Prostate gland (tissue), 2 donors: Measurements from ENCODE around the gene RPS6KL1. TPM values are rescaled to one million over a fixed set of nuclear protein-coding genes. Genes with fewer than 3 reads are reported as not detected.

Source experiments
- DNase-seq: peaks from one replicate; pipeline ENCODE4 v3.0.0-alpha.2; 2019; ENCODE audit warnings: low spot score
- H3K27ac ChIP-seq, 2 donors: fragments of 200-600 bp; sonication (generic); 2 replicates each; pipeline ENCODE4 v1.5.1; 2017 to 2019
- H3K27me3 ChIP-seq: fragments of 200-600 bp; sonication (generic); replicated peaks from 2 replicates; pipeline ENCODE4 v1.5.1; 2019; ENCODE audit not compliant: insufficient read depth
- H3K36me3 ChIP-seq, 2 donors: fragments of 200-600 bp; sonication (generic); 1 replicate in 1 of 2; 2 replicates in 1 of 2; pipeline versions ENCODE4 v1.5.1 to v1.8.1; 2017 to 2019
- H3K4me1 ChIP-seq: fragments of 200-600 bp; sonication (generic); replicated peaks from 2 replicates; pipeline ENCODE4 v1.5.1; 2019
- H3K4me3 ChIP-seq, 2 donors: fragments of 200-600 bp; sonication (generic); 2 replicates each; pipeline ENCODE4 v1.5.1; 2017 to 2019
- H3K9me3 ChIP-seq: fragments of 200-600 bp; sonication (generic); 2 replicates; pipeline ENCODE4 v1.5.1; 2017
- CTCF ChIP-seq, 4 experiments: fragments of 200-600 bp in 2 of 4; fragments of 450-650 bp in 2 of 4; sonication (generic) in 2 of 4; IDR thresholded peaks; 1 replicate in 3 of 4; 2 replicates in 1 of 4; pipeline ENCODE4 v1.5.1; 2016 to 2019; ENCODE audit warnings: antibody characterized with exemption in 4 of 4, mild to moderate bottlenecking in 2 of 4, moderate library complexity in 2 of 4
- POLR2A ChIP-seq: fragments of 450-650 bp; IDR thresholded peaks from one replicate; pipeline ENCODE4 v1.6.1; 2016; ENCODE audit warnings: antibody characterized with exemption, mild to moderate bottlenecking
- POLR2AphosphoS5 ChIP-seq: sonication (generic); formaldehyde crosslinking; IDR thresholded peaks from one replicate; pipeline ENCODE4 v1.6.1; 2017; ENCODE audit warnings: antibody characterized with exemption
- WGBS: methylation state at CpG from one replicate; pipeline ENCODE4 v1.1.5; 2018; 5-methylcytosine and 5-hydroxymethylcytosine counted together
- intact Hi-C: fragments of 100-400 bp; cut with DNase I; formaldehyde crosslinking; loops from one replicate; pipeline ENCODE4 v1.14.2; 2022
- total RNA-seq, 2 donors: library from RNA; depleted of rRNA; stranded (reverse); fragments of >200 nt; gene quantifications; one replicate each; pipeline ENCODE4 v1.1.0, GENCODE V29; 2016

Gene RPS6KL1
- total RNA-seq, 2 donors from 2014 or later: 1.5 to 15.1 TPM

GRCh38 chr14:74904635-74905503, 18.2 kb downstream of the RPS6KL1 start:
- no peaks in the 10 kb centered on the region for H3K4me1 ChIP-seq
- no peaks in the 10 kb centered on the region for H3K27me3 ChIP-seq
- H3K4me3 ChIP-seq: no peak overlapping the region
- 75% methylated on average over 6 of the region's 6 CpGs for WGBS
- peaks cover 9 to 21% of the 10 kb centered on the region in 2 donors for H3K36me3 ChIP-seq
- H3K9me3 ChIP-seq: no peaks in the 10 kb centered on the region
- intact Hi-C loops: loop anchor here (2.0 kb wide), 1 partner anchor 44 kb away; no protein-coding TSS in a partner anchor
- no peak for DNase-seq
- TF ChIP-seq POLR2A (no peak), POLR2AphosphoS5 (no peak), CTCF (IDR thresholded peaks at IDR 0.05) (no peak)
- no peak overlapping the region for H3K27ac ChIP-seq

- intact Hi-C loops: no loop called here
- Histone ChIP-seq H3K9me3 (no peaks in the 10 kb centered on the region), H3K4me1 (no peaks in the 10 kb centered on the region), H3K4me3 (no peak overlapping the region), H3K36me3 (peaks cover 17 to 36% of the 10 kb centered on the region in 2 donors), H3K27me3 (no peaks in the 10 kb centered on the region), H3K27ac (no peak overlapping the region)
- no peak for DNase-seq
- WGBS: 70% methylated on average over 10 of the region's 10 CpGs
- TF ChIP-seq POLR2AphosphoS5 (no peak), POLR2A (no peak), CTCF (IDR thresholded peaks at IDR 0.05) (no peak)
Observed at GRCh38 chr14:74902941-74903705, 19.9 kb downstream of the RPS6KL1 start.

- H3K27ac ChIP-seq: no peak overlapping the region
- WGBS: 95% methylated on average over 5 of the region's 5 CpGs
- intact Hi-C loops: no loop called here
- no peaks in the 10 kb centered on the region for H3K9me3 ChIP-seq
- H3K4me1 ChIP-seq: no peaks in the 10 kb centered on the region
- peaks cover 25 to 52% of the 10 kb centered on the region in 2 donors for H3K36me3 ChIP-seq
- DNase-seq: no peak
- H3K27me3 ChIP-seq: no peaks in the 10 kb centered on the region
- H3K4me3 ChIP-seq: no peak overlapping the region
- TF ChIP-seq POLR2AphosphoS5: no peak
- no peak for TF ChIP-seq POLR2A
- no peak for TF ChIP-seq CTCF (IDR thresholded peaks at IDR 0.05)
Observed at GRCh38 chr14:74898694-74899093, 24.4 kb downstream of the RPS6KL1 start.

GRCh38 chr14:74898083-74898482, 25.0 kb downstream of the RPS6KL1 start:
- intact Hi-C loops: no loop called here
- DNase-seq: no peak
- WGBS: 92% methylated on average over 2 of the region's 2 CpGs

More at GRCh38 chr14:74898083-74898482, 25.0 kb downstream of the RPS6KL1 start:
- no peaks in the 10 kb centered on the region for H3K9me3 ChIP-seq
- no peaks in the 10 kb centered on the region for H3K27me3 ChIP-seq
- H3K36me3 ChIP-seq: peaks cover 28 to 58% of the 10 kb centered on the region in 2 donors
- TF ChIP-seq POLR2A: no peak
- no peak for TF ChIP-seq POLR2AphosphoS5
- TF ChIP-seq CTCF (IDR thresholded peaks at IDR 0.05): no peak
- H3K4me3 ChIP-seq: no peak overlapping the region
- no peaks in the 10 kb centered on the region for H3K4me1 ChIP-seq
- no peak overlapping the region for H3K27ac ChIP-seq
